Measurements from ENCODE around the gene ZMYND8. TPM values are rescaled to one million over a fixed set of nuclear protein-coding genes. Genes with fewer than 3 reads are reported as not detected.
"Not testable (repeated sequence)": the region's sequence is repeated elsewhere in the genome, so short reads cannot be mapped to it uniquely, and the experiment has no call there.

ZMYND8 gene
- total RNA-seq, 1 donor from 2014 or later: 42.6 TPM

DNA sequence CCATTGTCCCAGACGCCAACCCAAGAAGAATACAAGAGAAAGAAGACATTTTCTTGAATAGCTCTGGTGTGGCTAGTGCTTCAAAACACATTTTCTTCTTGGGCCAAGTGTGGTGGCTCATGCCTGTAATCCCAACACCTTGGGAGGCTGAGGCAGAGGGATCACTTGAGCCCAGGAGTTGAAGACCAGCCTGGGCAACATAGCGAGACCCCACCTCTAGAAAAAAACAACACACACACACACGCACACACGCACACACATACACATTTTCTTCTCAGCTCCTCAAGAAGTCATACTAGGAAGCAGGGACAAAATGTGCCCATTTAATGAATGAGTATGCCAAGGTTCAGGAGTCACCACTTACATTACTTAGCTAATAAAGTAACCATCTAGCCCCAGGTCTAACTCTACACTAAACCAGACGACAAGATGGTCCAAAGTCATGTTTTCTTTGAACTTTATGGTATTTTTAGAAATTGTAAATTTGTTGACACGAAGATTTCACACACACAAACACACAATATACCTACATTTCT is 68.8 kb downstream of the ZMYND8 start:
- Mint-ChIP-seq H3K4me3 (no peak overlapping the region), H3K27ac (no peak overlapping the region), H3K36me3 (ENCODE audit: low read depth) (peaks cover 50% of the 10 kb centered on the region), H3K27me3 (ENCODE audit: insufficient read depth) (no peaks in the 10 kb centered on the region), H3K4me1 (ENCODE audit: low read depth) (peaks cover 5% of the 10 kb centered on the region), H3K9me3 (no peaks in the 10 kb centered on the region)
- intact Hi-C loops (cut with micrococcal nuclease): no loop called here
- no peak for DNase-seq (ENCODE audit: low spot score)

DNA sequence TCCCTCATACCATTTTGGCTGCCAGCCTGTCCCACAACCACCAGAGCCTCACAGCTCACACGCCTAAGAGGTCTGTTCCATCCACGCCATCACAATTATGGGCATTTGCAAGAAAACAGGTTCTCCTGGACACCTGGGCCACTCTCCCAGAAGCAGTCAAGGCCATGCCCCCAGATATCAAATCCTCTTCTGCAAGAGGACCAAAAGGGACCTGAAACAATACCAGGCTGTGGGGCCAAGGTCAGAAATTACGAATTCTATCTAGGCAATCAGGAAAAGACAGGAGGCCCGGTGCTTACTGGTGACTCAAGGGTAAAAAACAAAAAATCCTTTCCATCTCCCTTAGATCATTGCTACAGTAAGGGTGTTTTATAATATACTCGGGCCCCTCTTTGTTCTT is 69.8 kb downstream of the ZMYND8 start:
- H3K27me3 Mint-ChIP-seq (ENCODE audit: insufficient read depth): no peaks in the 10 kb centered on the region
- peaks cover 10% of the 10 kb centered on the region for H3K4me1 Mint-ChIP-seq (ENCODE audit: low read depth)
- intact Hi-C loops (cut with micrococcal nuclease): no loop called here
- H3K9me3 Mint-ChIP-seq: no peaks in the 10 kb centered on the region
- no peak overlapping the region for H3K27ac Mint-ChIP-seq
- H3K4me3 Mint-ChIP-seq: no peak overlapping the region
- no peak for DNase-seq (ENCODE audit: low spot score)
- peaks cover 54% of the 10 kb centered on the region for H3K36me3 Mint-ChIP-seq (ENCODE audit: low read depth)

GRCh38 chr20:47285189-47285588 is 71.3 kb downstream of the ZMYND8 start:
- H3K36me3 Mint-ChIP-seq (ENCODE audit: low read depth): peaks cover 57% of the 10 kb centered on the region
- intact Hi-C loops (cut with micrococcal nuclease): no loop called here
- H3K27ac Mint-ChIP-seq: peak overlapping the region; percentile 7
- DNase-seq (ENCODE audit: low spot score): no peak
- H3K4me3 Mint-ChIP-seq: no peak overlapping the region
- peaks cover 13% of the 10 kb centered on the region for H3K4me1 Mint-ChIP-seq (ENCODE audit: low read depth)
- H3K27me3 Mint-ChIP-seq (ENCODE audit: insufficient read depth): no peaks in the 10 kb centered on the region
- no peaks in the 10 kb centered on the region for H3K9me3 Mint-ChIP-seq

- no peaks in the 10 kb centered on the region for H3K27me3 Mint-ChIP-seq (ENCODE audit: insufficient read depth)
- peaks cover 53% of the 10 kb centered on the region for H3K36me3 Mint-ChIP-seq (ENCODE audit: low read depth)
- H3K4me1 Mint-ChIP-seq (ENCODE audit: low read depth): peaks cover 13% of the 10 kb centered on the region
- intact Hi-C loops (cut with micrococcal nuclease): no loop called here
- no peak overlapping the region for H3K4me3 Mint-ChIP-seq
- no peak for DNase-seq (ENCODE audit: low spot score)
- H3K9me3 Mint-ChIP-seq: no peaks in the 10 kb centered on the region
- no peak overlapping the region for H3K27ac Mint-ChIP-seq
Measured at GRCh38 chr20:47284373-47284772, 72.1 kb downstream of the ZMYND8 start.

GRCh38 chr20:47283411-47283810 is 73.1 kb downstream of the ZMYND8 start:
- no peaks in the 10 kb centered on the region for H3K9me3 Mint-ChIP-seq
- H3K27ac Mint-ChIP-seq: peak overlapping the region; percentile 44
- H3K4me1 Mint-ChIP-seq (ENCODE audit: low read depth): peaks cover 15% of the 10 kb centered on the region
- peaks cover 52% of the 10 kb centered on the region for H3K36me3 Mint-ChIP-seq (ENCODE audit: low read depth)
- H3K4me3 Mint-ChIP-seq: no peak overlapping the region
- intact Hi-C loops (cut with micrococcal nuclease): no loop called here
- no peaks in the 10 kb centered on the region for H3K27me3 Mint-ChIP-seq (ENCODE audit: insufficient read depth)
- DNase-seq (ENCODE audit: low spot score): no peak

DNA sequence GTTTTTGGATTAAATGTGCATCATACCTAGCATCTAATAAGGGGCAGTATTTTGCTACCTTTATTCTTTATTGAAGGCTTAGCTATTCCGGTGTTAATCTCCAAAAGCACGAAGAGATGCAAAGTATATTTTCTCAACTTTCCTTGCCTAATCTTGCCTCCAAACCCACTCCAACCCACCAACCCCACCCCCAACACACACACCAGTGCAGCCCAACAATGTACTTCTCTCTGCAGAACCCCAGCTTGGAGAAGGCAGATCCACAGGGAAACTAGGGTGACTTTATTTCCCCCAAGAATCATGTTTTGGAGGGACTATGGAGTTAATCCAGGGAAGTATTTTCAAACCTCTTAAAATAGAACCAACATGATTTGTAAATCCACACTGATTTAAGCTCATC is 73.6 kb downstream of the ZMYND8 start:
- Mint-ChIP-seq H3K27ac (no peak overlapping the region), H3K36me3 (ENCODE audit: low read depth) (peaks cover 54% of the 10 kb centered on the region), H3K4me1 (ENCODE audit: low read depth) (peaks cover 20% of the 10 kb centered on the region), H3K27me3 (ENCODE audit: insufficient read depth) (no peaks in the 10 kb centered on the region), H3K4me3 (no peak overlapping the region), H3K9me3 (no peaks in the 10 kb centered on the region)
- intact Hi-C loops (cut with micrococcal nuclease): no loop called here
- no peak for DNase-seq (ENCODE audit: low spot score)

GRCh38 chr20:47281376-47281775 is 75.1 kb downstream of the ZMYND8 start:
- Mint-ChIP-seq H3K9me3 (no peaks in the 10 kb centered on the region), H3K27me3 (ENCODE audit: insufficient read depth) (no peaks in the 10 kb centered on the region), H3K4me3 (no peak overlapping the region), H3K27ac (no peak overlapping the region), H3K4me1 (ENCODE audit: low read depth) (peaks cover 31% of the 10 kb centered on the region), H3K36me3 (ENCODE audit: low read depth) (peaks cover 57% of the 10 kb centered on the region)
- no peak for DNase-seq (ENCODE audit: low spot score)
- intact Hi-C loops (cut with micrococcal nuclease): no loop called here

DNA sequence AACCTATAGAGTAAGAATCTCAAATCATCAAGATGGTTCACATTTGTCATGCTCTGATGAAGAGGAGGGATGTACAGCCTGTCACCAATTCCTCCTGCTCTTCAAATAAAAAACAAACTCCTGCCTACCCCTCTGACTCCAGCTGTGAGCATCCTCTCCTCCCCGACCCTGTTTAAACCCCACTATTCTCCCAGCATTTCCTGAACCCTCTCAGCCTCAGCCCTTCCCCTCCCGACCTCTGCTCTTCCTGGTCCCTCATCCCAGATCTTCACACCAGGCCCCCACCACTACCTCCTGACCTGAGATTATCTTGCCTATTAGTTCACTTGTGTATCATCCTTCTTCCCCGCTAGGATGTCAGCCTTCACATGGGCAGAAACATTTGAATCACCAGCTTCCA is 75.8 kb downstream of the ZMYND8 start:
- peaks cover 59% of the 10 kb centered on the region for H3K36me3 Mint-ChIP-seq (ENCODE audit: low read depth)

GRCh38 chr20:47280228-47280627 is 76.3 kb downstream of the ZMYND8 start:
- H3K27ac Mint-ChIP-seq: no peak overlapping the region
- H3K9me3 Mint-ChIP-seq: no peaks in the 10 kb centered on the region
- DNase-seq (ENCODE audit: low spot score): no peak
- H3K4me1 Mint-ChIP-seq (ENCODE audit: low read depth): peaks cover 42% of the 10 kb centered on the region
- H3K4me3 Mint-ChIP-seq: no peak overlapping the region
- no peaks in the 10 kb centered on the region for H3K27me3 Mint-ChIP-seq (ENCODE audit: insufficient read depth)
- intact Hi-C loops (cut with micrococcal nuclease): no loop called here
- peaks cover 57% of the 10 kb centered on the region for H3K36me3 Mint-ChIP-seq (ENCODE audit: low read depth)

More for the DNA sequence above, 75.8 kb downstream of the ZMYND8 start:
- H3K4me1 Mint-ChIP-seq (ENCODE audit: low read depth): peaks cover 37% of the 10 kb centered on the region
- DNase-seq (ENCODE audit: low spot score): no peak
- H3K9me3 Mint-ChIP-seq: no peaks in the 10 kb centered on the region
- no peaks in the 10 kb centered on the region for H3K27me3 Mint-ChIP-seq (ENCODE audit: insufficient read depth)
- intact Hi-C loops (cut with micrococcal nuclease): no loop called here
- H3K4me3 Mint-ChIP-seq: no peak overlapping the region
- peak overlapping the region; percentile 35 for H3K27ac Mint-ChIP-seq

- no peak overlapping the region for H3K4me3 Mint-ChIP-seq
- H3K4me1 Mint-ChIP-seq (ENCODE audit: low read depth): peaks cover 55% of the 10 kb centered on the region
- no peak for DNase-seq (ENCODE audit: low spot score)
- peak overlapping the region; percentile 16 for H3K27ac Mint-ChIP-seq
- no peaks in the 10 kb centered on the region for H3K27me3 Mint-ChIP-seq (ENCODE audit: insufficient read depth)
- intact Hi-C loops (cut with micrococcal nuclease): no loop called here
- no peaks in the 10 kb centered on the region for H3K9me3 Mint-ChIP-seq
- peaks cover 54% of the 10 kb centered on the region for H3K36me3 Mint-ChIP-seq (ENCODE audit: low read depth)
Measured at GRCh38 chr20:47278907-47279348, 77.6 kb downstream of the ZMYND8 start.

DNA sequence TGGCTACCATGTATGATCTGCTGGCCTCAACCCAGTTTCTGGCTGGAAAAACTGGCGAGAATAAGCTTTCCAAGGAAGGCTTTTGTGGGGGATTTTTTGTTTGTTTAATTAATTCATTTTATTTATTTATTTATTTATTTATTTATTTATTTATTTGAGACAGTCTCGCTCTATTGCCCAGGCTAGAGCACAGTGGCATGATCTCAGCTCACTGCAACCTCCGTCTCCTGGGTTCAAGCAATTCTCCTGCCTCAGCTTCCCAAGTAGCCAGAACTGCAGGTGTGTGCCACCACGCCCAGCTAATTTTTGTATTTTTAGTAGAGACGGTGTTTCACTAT is 79.0 kb downstream of the ZMYND8 start:
- H3K27ac Mint-ChIP-seq; H3K4me3 Mint-ChIP-seq; intact Hi-C loops (cut with micrococcal nuclease); DNase-seq (ENCODE audit: low spot score); H3K9me3 Mint-ChIP-seq; H3K27me3 Mint-ChIP-seq (ENCODE audit: insufficient read depth): not testable (repeated sequence)
- H3K36me3 Mint-ChIP-seq (ENCODE audit: low read depth): peaks cover 54% of the 10 kb centered on the region
- H3K4me1 Mint-ChIP-seq (ENCODE audit: low read depth): peaks cover 63% of the 10 kb centered on the region

GRCh38 chr20:47276851-47277534 is 79.5 kb downstream of the ZMYND8 start:
- no peaks in the 10 kb centered on the region for H3K27me3 Mint-ChIP-seq (ENCODE audit: insufficient read depth)
- peaks cover 50% of the 10 kb centered on the region for H3K36me3 Mint-ChIP-seq (ENCODE audit: low read depth)
- intact Hi-C loops (cut with micrococcal nuclease): no loop called here
- H3K4me3 Mint-ChIP-seq: no peak overlapping the region
- peaks cover 62% of the 10 kb centered on the region for H3K4me1 Mint-ChIP-seq (ENCODE audit: low read depth)
- DNase-seq (ENCODE audit: low spot score): no peak
- no peaks in the 10 kb centered on the region for H3K9me3 Mint-ChIP-seq
- H3K27ac Mint-ChIP-seq: peak overlapping the region; percentile 37

DNA sequence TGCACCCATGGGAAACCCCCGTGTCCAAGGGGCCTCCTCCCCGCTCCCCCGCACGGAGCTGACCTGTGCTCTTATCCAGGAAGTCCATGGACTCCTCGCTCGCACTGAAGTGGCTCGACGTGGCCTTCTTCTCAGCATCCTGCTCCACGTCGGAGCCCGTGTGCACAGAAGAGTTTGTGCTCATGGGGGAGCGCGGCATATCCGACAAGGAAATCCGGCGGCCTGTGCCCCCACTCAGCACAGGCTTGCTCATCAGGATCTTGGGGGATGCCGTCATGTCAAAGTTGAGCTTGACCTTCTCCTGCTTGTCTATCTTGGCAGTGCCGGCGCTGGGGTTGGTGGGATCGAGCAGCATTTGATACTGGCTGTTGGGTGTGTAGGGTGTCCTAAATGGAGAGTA is 80.2 kb downstream of the ZMYND8 start:
- Mint-ChIP-seq H3K27me3 (ENCODE audit: insufficient read depth) (no peaks in the 10 kb centered on the region), H3K4me1 (ENCODE audit: low read depth) (peaks cover 56% of the 10 kb centered on the region), H3K27ac (peak overlapping the region; percentile 64), H3K36me3 (ENCODE audit: low read depth) (peaks cover 44% of the 10 kb centered on the region), H3K4me3 (no peak overlapping the region), H3K9me3 (no peaks in the 10 kb centered on the region)
- DNase-seq (ENCODE audit: low spot score): no peak
- intact Hi-C loops (cut with micrococcal nuclease): no loop called here

- intact Hi-C loops (cut with micrococcal nuclease): no loop called here
- no peaks in the 10 kb centered on the region for H3K27me3 Mint-ChIP-seq (ENCODE audit: insufficient read depth)
- peaks cover 39% of the 10 kb centered on the region for H3K36me3 Mint-ChIP-seq (ENCODE audit: low read depth)
- peaks cover 56% of the 10 kb centered on the region for H3K4me1 Mint-ChIP-seq (ENCODE audit: low read depth)
- DNase-seq (ENCODE audit: low spot score): no peak
- no peak overlapping the region for H3K4me3 Mint-ChIP-seq
- H3K9me3 Mint-ChIP-seq: no peaks in the 10 kb centered on the region
- H3K27ac Mint-ChIP-seq: peak overlapping the region; percentile 97
Measured at GRCh38 chr20:47275548-47275947, 81.0 kb downstream of the ZMYND8 start.
